DMS153 treated with DMSO at 0.1 percent for 48 hours (cell line): Measurements from ENCODE around the gene GPR3.
"Not testable (repeated sequence)": the region's sequence is repeated elsewhere in the genome, so short reads cannot be mapped to it uniquely, and the experiment has no call there.

ENCODE experiments used
- DNase-seq: peaks from one replicate; lab custom pipeline; 2025; ENCODE audit not compliant: unreplicated experiment; lab: John Stamatoyannopoulos, UW

GPR3 gene

DNA sequence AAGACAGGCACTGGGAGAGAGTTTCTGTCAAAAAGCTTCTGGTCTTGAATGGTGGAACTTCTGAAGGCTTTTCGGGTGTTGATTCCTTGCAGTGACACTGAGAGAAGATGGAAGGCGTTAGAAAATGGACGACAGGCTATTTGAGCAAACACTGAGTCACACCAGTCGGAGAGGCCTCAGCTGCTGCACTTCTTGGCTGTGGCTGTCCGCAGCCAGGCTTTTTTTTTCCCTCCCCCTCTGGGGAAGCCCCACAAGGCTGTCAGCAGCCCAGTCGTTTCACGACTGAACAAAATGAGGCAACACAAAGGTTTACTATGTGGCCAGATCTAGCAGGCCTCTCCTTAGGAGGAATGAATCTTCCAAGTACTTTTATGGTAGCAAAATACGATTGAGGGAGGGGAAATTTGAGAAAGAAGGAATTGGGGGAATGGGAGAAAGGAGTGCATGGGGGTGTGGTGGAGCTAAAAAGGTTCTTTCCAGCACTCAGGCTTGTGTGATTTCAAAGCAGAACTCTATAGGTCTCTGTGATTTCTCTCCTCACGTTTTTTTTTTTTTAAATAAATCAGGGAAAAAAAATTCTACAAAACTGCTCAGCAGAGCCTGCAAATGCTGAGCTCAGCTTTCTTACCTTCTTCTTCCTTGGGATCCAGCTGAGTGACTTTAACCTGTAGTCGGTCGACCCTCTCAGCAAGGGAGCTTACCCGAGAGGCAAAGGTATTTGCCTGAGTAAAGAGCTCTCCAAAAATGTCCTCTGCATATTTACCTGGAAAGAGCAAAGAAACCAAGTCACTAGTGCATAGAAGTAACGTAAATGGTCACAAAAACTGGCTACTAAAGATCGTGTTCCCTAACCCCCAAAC is 26.1 kb downstream of the GPR3 start:
- DNase-seq: no peak

- no peak for DNase-seq
These were observed 31.3 kb downstream of the GPR3 start for GRCh38 chr1:27423709-27424108.

DNA sequence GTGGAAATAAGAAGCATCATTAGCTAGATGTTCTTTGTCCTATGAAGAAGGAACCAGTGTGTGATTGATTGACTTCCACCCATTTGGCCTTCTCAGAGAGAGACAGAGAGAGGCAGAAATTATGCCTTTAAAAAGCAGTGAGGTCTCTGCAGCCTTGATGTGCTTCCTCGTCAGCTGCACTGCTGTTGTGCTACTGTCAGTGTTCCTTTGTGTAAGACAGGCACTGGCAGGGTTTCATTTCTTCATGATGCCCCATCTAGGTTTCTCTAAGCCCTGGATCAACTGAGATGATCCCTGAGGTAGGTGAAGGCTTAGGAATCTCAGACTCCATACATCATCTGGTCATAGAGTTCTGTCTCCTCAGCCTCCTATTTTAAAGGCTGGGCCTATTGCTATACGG is 34.9 kb downstream of the GPR3 start:
- no peak for DNase-seq

- no peak for DNase-seq
These were observed 35.4 kb downstream of the GPR3 start for GRCh38 chr1:27427816-27428315.

DNA sequence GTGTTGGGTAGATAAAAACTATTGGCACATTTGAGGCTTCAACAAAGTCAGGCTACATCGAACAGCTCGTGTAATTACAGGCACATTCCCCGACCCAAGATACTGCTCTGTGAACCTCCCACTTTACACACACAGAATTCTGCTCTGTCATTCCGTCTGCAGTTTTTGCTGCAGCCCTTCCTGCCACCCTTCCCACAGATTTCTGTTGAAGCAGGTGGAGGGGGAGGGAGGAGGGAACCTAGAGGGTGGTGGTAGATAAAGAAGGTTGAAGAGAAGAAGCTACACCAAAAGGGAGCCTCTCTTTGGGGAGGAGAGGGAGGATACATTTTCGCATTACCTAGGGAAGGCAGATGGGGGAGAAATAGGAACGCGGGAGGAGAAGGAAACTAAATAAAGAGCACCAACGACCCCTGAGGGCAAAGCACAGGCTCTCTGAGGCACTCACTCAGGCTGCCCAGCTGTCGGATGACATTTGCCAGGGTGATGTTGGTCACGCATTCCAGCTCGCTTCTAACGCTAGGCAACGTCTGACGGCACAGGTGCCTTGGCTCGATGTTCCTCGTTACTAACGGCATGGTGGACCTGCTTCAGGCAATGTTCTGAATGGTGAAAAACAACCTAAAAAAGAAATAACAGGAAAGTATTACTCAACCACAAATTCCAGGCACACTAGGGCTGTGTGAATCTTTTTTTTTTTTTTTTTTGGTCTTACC is 36.0 kb downstream of the GPR3 start:
- DNase-seq: no peak

- no peak for DNase-seq
These were observed 36.6 kb downstream of the GPR3 start for GRCh38 chr1:27429029-27429425.

- no peak for DNase-seq
These were observed 38.6 kb downstream of the GPR3 start for GRCh38 chr1:27430903-27431600.

GRCh38 chr1:27431601-27431940 is 39.1 kb downstream of the GPR3 start:
- no peak for DNase-seq

DNA sequence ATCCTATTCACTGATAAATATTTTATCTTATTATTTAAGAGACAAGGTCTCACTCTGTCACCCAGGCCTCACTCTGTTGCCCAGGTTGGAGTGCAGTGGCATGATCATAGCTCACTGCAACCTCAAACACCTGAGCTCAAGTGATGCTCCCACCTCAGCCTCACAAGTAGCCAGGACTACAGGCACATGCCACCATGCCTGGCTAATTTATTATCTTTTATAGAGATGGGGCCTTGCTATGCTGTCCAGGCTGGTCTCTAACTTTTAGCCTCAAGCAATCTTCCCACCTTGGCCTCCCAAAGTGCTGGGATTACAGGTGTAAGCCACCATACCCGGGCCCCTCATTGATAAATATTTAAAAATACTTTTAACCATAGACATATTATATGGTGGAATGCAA is 40.3 kb downstream of the GPR3 start:
- DNase-seq: not testable (repeated sequence)

GRCh38 chr1:27433706-27434105 is 41.3 kb downstream of the GPR3 start:
- DNase-seq: no peak

DNA sequence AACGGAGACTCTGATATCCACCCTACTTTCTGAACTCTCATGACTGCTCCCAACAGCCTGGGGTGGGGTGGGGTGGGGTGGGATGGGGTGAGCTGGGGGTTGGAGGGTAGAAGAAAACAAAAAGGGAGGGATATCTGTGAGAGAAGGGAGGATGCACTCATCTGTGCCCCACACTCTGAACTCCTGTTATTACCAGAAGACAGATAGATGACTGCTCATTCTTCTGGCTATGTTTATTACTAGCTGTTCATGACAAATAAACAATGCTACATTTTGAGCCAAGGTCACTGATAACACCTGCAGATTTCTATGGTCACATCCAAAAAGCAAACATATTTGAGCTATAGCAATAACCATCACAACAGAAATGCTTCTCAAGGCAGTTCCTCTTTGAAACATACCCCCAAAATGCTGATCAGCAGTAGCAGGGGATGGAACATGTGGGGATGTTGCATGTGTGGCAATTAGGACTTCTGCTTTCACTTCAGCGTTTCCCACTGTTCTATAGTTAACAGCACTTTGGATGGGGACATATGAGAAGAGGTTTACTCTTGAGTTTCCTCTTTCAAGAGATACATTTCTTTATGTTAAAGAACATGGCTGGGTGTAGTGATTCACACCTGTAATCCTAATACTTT is 43.3 kb downstream of the GPR3 start:
- DNase-seq: no peak

GRCh38 chr1:27436204-27437159 is 44.1 kb downstream of the GPR3 start:
- peak; percentile 58 for DNase-seq

DNA sequence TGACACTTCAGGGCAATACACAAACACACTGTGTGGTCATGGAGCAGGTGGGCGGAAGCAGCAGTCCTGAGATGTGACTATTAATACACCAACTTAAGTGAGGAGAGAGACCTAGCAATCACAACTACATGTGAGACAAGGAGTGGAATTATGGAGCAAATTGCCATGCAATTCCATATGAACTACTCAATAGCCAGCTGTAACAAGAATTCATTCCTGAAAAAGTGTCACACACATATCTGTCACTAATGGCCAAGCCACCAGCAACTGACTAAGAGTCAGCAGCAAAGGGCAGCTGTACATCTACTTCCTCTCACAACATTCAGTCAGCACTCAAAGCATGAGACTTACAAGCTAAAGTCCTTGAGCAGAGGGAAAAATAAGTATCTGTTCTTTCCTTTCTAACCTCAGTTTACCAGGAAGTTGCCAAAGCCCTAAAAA is 46.2 kb downstream of the GPR3 start:
- DNase-seq: peak; percentile 30

GRCh38 chr1:27439150-27439549 is 46.7 kb downstream of the GPR3 start:
- no peak for DNase-seq

- DNase-seq: no peak
These were observed 52.2 kb downstream of the GPR3 start for GRCh38 chr1:27444632-27445031.
